NCI-H2107 (cell line): ENCODE measurements around the gene CLHC1.
A peak's percentile ranks its signal among the peaks of the same experiment; 100 is the strongest.
"Not testable (repeated sequence)": the region's sequence is repeated elsewhere in the genome, so short reads cannot be mapped to it uniquely, and the experiment has no call there.

Experiments used
- DNase-seq: peaks from one replicate; lab custom pipeline; 2025; lab: John Stamatoyannopoulos, UW

CLHC1 gene

DNA sequence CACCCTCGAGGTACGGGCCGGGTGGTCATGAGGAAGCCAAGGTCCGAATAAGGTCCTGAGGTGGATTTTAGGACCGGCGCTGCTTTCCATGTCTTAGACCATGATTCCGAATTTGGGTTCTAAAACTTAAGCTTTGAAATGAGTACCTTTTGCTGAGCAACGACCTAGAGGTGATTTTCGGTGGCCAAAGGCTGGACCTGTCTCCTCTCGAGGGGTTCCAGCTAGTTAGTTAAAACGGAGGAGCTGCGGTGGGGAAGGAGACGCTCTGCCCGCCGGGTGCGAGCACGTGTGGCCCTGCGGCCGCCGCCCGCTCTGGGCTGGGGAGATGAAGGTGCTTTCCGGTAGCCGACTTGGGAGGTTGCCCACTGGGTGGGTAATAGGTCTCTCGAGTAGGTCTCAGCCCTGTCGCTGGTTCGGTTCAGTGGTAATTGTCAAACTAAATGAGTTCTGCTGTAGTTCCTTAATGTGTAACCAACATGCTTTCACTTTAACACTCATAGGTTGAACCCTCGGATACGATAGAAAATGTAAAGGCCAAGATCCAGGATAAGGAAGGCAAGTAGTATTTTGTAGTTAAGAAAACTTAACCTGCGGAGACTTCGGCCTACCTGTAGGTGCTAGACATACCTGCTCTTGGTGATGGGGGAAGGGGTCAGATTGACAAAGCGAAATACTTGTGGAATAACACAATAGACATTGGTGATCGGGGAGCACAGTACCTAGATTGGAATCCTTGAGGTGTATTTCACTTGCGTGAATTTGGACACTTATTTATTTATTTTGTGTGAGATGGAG, 967 bp upstream of the CLHC1 start:
- DNase-seq = no peak

DNA sequence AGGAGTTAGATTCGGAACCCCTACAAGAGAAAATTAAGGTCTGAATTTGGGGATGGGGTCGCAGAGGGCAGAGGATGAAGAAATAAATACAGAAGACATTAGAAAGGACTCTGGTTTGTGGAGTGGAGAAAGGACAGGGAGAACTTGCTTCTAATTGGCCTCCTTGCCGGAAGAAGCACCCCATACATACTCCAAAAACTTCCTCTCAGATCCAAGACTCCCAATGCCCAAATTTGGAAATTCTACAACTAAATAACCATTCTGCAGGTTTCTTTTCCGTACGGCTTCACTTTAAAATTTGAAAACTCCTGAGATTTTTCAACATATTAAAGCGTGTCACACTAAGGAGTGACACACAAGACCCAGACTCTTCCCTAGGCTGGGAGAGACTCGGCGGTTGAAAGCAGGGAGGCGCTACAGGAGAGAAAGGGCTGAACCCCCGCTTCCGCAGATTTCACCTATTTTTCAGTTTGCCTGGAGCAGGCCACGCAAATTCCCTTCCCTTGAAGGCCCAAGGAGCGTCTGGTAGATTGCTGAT, 478 bp downstream of the CLHC1 start:
- DNase-seq = no peak

DNA sequence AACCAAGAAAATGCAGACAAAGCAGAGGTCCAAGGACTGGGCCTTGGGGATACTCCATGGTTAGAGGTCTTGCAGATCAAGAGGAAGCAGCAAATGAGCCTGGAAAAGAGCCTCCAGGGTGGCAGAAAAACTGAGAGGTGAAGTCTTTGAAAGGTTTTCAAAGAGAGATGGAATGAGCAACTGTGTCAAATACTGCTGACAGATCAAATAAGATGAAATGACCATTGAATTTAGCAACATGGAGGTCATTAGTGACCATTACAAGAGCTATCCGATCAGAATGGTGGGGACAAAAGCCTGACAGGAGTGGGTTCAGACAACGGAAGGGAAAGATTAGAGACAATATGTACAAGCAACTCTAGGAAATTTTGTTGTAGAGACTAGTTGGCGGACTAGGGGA, 1.5 kb downstream of the CLHC1 start:
- no peak for DNase-seq

DNA sequence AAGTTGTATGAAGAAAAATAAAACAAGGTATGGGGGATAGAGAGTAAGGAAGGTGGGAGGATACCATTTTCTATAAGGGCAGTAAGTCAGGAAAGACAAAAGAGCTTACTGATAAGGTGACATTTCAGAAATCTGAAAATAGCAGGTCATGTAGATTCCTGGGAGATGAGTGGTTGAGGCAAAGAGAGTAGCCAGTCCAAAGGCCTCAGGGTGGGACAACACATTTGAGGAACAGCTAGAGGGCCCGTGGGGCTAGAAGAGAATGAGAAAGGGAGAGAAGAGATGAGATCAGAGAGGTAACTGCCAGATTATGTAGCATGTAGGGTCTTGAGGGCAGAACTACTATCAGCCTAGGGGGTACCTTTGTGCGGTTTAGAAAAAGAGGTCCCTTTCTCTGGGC, 2.9 kb downstream of the CLHC1 start:
- DNase-seq = no peak

DNA sequence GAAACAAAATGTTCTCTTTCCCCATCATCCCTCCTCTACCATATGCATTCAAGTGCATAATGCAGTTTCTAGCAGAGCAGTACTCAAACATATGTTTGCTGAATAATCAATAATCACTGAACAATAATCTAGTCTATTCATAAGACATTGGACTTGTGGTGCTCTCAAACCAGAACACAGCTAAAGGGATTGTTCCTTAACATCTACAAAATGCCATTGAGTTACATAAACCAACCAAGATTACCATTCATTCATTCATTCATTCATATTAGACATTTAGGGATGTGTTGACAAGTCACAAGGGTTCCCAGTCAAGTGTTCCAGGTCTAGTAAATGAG, 3.9 kb downstream of the CLHC1 start:
- no peak for DNase-seq

DNA sequence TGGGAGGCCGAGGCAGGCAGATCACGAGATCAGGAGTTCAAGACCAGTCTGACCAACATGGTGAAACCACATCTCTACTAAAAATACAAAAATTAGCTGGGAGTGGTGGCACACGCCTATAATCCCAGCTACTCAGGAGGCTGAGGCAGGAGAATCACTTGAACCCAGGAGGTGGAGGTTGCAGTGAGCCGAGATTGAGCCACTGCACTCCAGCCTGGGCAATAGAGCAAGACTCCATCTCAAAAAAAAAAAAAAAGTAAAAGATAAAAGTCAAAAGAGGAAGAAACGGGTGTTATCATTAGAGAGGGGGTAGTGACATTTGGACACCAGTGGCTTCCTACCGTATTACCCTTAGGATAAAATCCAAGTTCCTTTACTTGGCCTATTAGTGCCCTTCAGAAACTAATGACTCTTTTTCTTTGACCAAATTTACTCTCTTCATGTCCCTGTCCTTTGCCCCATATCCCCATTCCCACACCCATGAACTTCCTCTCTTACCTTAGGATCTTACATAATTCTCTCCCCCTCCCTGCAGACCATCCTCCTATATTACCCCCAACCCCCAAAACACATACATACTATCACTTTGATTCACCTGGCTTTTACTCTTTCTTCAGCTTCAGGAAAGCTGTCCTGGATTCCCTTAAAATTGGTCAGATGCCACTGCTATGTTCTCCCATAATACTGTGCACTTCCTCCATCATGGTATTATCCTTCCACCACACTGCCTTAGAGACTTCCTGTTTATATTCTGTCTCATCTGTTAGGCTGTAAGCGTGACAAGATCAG, 4.5 kb downstream of the CLHC1 start:
- not testable (repeated sequence) for DNase-seq

DNA sequence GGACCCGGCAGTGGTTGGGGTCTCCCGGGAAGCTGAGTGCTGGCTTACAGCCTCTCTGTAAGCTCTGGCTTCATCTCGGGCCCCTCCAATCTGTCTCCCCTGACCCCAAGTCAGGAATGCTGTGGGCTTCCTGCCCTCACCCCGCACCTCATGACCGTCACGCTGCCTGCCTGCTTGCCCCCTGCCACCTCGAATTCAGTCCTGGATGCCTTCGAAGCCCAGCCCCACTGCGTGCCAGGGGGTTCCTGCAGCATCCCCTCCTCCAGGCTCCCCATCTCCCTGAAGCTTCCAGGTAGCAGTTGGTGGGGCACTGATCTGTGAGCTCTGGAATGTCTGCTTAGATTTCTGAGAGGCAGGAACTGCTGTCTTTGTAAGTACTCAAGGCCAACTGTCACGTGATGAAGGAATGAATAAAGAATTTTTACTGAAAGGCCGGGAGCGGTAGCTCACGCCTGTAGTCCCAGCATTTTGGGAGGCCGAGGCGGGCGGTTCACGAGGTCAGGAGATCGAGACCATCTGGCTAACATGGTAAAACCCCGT, 6.5 kb downstream of the CLHC1 start:
- DNase-seq = no peak

DNA sequence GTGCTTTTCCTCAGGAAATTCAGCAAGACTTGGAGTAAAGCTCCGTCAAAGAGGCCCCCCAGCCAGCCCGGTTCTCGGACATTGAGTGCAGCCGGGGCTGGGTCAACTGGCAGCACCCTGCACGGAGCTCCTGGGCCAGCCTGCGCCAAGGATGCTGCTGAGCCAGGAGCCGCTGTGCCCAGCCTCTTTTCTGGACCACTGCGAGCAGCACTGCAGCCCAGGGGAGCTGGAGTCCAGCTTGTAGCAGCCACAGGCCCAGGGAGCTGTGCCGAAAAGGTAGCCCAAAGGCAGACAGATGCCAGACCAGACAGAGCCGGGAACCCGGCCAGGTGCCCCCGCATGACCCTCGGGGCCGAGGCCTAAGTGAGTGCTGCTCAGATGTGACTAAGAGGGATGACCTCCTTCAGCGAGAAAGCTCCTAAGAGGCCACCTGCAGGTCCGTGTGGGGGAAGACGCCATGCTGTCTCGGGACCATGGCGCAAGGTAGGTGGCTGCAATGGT, 7.3 kb downstream of the CLHC1 start:
- no peak for DNase-seq

DNA sequence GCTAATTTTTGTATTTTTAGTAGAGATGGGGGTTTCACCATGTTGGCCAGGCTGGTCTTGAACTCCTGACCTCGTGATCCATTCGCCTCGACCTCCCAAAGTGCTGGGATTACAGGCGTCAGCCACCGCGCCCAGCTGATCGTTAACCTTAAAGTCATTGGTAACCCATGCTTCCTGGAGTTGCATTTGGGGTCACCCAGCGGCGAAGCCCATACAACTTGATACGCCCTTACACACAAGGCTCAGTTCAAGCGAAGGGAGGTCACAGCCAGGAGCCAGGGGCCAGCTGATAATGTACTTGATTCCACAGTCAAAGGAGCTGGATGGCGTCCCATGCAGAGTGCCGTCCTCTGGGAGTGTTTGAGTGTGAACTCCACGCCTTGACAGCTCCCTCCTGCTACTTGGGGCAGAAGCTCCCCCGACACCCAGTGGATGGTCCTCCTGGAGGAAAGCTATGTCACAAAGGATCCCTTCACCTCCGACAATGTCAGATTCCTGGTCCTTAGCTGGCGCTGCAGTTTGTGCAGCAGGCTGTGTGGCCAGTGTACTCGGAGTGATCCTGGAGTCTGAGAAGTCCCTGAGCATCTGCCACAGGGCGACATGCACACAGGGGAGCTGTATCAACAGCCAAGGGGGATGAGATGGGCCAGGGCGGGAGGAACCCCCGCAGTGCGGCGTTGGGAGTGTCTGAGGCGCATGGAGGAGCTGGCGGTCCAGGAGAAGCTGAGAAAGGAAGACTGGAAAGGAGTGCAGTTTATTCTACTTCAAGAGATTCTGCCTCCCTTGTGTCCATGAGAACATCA, 7.9 kb downstream of the CLHC1 start:
- no peak for DNase-seq

DNA sequence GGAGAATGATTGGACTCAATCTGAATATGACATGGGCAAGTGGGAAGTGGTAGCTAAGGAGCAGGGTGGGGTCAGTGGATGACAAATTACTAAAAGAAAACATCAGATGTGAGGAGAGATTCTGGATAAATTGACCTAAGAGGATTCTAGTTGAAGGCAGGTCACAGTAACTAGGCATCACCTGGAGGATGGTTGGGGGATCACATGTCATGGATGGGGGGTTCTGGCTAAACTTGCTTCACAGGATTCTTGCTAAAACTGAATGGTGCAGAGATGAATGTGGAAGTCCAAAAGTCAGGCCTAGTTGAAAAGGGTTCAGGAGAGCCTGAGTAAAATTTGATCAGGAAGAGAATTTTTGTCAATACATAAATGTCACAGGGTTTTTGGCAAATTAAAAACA, 18.3 kb downstream of the CLHC1 start:
- no peak for DNase-seq

DNA sequence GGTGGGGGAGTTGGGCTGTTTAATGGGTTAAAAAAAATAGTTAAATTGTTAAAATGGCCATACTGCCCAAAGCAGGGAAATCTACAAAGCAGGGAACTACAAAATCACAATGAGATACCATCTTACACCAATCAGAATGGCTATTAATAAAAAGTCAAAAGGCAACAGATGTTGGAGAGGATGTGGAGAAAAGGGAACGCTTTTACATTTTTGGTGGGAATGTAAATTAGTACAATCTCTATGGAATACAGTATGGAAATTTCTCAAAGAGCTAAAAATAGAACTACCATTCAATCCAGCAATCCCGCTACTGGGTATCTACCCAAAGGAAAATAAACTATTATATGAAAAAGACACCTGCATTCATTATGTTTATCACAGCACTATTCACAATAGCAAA, 27.1 kb downstream of the CLHC1 start:
- DNase-seq = no peak

DNA sequence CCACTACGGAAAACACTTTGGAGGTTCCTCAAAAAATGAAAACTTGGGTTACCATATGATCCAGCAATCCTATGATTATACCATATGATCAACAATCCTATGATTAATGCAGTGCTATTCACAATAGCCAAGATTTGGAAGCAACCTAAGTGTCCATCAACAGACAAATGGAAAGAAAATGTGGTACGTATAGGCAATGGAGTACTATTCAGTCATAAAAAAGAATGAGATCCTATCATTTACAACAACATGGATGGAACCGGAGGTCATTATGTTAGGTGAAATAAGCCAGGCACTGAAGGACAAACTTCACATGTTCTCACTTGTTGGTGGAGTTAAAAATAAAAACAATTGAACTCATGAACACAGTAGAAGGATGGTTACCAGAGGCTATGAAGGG, 27.6 kb downstream of the CLHC1 start:
- no peak for DNase-seq

DNA sequence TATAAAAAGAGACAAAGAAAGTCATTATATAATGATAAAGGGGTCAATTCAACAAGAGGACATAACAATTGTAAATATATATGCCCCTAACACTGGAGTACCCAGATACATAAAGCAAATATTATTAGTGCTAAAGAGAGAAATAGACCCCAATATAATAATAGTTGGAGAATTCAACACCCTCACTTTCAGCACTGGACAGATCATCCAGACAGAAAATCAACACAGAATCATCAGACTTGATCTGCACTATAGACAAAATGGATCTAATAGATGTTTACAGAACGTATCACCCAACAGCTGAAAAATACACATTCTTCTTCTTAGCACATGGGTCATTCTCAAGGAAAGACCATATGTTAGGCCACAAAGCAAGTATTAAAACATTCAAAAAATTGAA, 31.7 kb downstream of the CLHC1 start:
- DNase-seq = no peak

DNA sequence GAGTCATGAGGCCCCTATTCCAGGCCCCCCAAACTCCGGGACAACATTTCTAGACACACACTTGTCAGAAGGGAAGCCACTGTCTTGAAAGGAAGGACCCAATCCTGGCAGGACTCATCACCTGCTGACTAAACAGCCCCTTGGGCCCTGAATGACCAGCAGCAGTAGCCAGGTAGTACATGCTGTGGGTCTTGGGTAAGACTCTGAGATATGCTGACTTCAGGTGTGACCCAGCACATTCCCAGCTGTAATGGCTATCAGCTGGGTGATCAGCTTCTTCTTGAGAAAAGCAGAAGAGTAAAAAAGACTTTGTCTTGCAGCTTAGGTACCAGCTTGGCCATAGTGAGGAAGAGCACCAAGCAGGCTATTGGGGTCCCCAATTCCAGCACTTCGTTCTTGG, 35.6 kb downstream of the CLHC1 start:
- no peak for DNase-seq

DNA sequence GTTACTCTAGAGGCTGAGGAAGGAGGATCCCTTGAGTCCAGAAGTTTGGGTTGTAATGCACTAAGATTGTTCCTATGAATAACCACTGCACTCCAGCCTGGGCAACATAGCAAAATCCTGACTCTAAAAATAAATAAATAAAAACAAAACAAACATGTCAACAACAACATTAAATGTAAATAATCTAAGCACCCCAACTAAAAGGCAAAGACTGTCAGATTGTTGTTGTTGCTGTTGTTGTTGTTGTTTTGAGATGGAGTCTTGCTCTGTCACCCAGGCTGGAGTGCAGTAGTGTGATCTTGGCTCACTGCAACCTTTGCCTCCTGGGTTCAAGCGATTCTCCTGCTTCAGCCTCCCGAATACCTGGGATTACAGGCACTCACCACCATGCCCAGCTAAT, 40.2 kb downstream of the CLHC1 start:
- DNase-seq = not testable (repeated sequence)

DNA sequence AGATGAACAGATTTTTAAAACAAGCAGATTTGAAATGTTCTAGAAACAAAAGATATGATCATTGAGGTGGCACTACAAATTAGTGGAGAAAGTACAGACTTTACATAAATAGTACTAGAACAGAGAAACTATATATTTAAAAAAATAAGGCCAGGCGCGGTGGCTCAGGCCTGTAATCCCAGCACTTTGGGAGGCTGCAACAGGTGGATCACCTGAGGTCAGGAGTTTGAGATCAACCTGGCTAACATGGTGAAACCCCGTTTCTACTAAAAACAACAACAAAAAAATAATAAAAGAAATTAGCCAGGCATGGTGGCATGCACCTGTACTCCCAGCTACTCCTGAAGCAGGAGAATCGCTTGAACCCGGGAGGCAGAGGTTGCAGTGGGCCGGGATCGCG, 45.3 kb downstream of the CLHC1 start:
- DNase-seq = not testable (repeated sequence)

DNA sequence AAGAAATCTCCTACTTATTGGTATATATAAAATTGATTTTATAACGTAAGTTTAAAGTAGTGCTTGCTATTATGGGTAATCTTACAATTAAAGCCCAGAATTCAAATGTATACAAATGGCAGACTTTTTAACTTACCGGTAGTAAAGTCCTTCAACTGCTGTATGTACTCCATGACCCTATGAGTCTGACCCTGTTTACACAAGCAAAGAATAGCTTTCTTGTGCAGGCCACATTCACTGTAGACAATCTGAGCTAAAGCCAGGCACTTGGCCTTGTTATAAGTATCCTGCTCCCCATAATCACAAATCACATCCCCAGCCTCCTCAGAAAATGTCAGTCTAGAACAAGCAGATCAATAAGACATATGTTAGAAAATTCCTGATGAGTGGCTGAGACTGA, 51.7 kb downstream of the CLHC1 start:
- DNase-seq = no peak

DNA sequence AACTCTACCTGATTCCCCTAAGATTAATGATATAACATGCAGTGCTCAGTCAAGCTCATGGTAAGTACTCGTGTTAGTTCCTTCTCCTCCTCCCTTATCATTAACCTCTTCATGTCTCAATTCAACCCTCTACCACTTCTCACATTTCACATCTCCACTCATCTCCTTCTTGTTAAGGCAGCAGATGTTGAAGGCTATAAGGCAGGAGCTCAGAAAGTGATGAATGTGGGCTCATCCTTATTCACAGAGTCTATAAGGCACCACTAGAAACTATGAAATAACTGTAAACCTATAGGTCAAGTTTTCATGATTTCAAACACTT, 56.0 kb downstream of the CLHC1 start:
- DNase-seq = no peak

DNA sequence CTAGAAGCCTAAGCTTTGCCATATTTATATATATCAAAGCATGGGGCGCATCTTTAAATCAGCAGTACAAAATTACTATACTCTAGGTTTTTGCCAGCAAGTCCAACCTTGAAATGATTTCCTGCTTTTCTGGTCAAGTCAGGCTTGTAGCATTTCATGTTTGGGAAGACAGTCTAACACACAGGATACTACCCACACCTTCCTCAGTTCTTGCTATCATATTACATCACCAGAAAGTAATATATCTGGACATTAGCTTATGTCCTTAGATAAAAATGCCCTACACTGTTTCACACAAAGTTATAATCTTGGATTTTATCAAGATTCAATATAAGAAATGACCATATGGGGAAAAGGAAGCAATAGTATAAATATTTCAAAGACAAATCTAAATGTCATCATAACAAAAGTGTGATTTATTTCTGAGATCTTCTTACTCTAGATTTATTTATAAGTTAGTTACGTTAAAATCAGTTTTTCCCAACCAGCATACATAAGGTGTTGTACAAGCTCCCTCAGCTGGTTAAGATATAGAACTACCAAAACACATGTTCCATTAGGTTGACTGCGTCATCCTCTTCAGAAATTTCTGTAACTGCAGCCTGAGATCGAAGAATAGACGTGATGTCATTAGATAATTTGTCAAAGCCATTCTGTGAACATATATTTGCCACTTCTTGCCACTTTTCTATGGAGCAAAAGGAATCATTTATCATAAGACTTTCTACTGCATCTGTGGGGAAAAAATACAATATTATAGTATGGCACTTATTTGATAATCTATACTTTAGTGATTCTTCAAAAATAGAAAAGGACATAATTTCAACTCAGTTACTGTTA, 56.6 kb downstream of the CLHC1 start:
- DNase-seq = peak; percentile 49

DNA sequence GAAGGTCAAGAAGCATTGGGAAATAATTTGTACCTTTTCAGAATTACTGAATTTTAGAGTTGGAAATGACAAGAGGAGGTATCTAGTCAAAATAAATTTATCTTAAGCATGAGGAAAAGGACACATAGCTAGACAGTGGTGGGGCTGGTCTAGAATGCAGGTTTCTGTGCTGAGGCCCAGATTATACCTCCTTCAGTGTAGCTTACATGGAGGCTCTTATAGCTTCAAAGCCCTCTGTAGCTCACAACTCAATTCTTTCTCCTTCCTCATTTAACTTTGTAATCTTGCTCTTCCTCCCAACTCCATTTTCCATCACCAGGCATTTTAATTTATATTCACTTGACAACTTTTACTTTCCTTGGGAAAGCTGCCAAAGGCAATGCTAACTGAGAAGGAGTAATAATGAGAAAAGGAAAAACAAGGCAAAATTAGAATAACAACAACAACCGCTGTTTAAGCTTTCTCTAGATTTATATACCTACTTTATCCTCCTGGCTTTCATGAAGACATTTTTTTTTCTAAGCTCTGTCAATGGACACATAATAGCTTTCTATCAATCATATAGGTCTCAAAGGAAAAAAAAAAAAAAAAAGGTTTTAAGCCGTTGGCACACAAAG, 58.5 kb downstream of the CLHC1 start:
- no peak for DNase-seq

DNA sequence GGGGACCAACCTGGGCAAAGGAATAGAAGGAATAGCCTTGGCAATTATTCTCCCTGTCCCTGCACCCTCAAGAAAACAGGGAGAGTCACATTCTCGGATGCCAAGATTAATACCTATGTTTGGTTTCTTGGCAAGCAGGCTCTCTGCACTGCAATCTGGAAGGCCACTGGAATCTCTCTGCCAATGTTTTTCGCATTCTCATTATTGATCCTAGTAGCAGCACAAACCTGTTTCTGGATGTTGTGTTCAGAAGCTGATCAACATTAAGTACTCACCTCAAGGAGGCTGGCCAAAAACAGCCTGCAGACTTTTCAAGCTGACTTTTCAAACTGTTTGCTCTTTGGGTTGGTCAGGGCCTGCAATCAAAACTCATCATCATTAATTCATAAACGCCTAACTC, 62.2 kb downstream of the CLHC1 start:
- no peak for DNase-seq
